Hematopoietic multipotent progenitor cell (in vitro differentiated cells): ENCODE measurements around the gene KATNB1. TPM values are rescaled to one million over a fixed set of nuclear protein-coding genes. Genes with fewer than 3 reads are reported as not detected.
"Not testable (repeated sequence)": the region's sequence is repeated elsewhere in the genome, so short reads cannot be mapped to it uniquely, and the experiment has no call there.

ENCODE experiments used
- DNase-seq, 3 donors: peaks; one replicate each; pipeline ENCODE4 v3.0.0-alpha.2; 2011 to 2015; ENCODE audit warnings: low read depth in 2 of 3, low spot score in 2 of 3
- total RNA-seq: library from RNA; depleted of rRNA; stranded (reverse); fragments of >200 nt; gene quantifications from one replicate; pipeline ENCODE4 v1.2.3, GENCODE V29; 2012

KATNB1 gene
- total RNA-seq, 1 donor, result 103 TPM

GRCh38 chr16:57786632-57787518 lies 51.3 kb downstream of the KATNB1 start:
- no peak for DNase-seq

- no peak for DNase-seq
These were observed 51.9 kb downstream of the KATNB1 start for GRCh38 chr16:57787519-57787905.

- DNase-seq, result no peak
These were observed 52.8 kb downstream of the KATNB1 start for GRCh38 chr16:57788252-57788841.

- DNase-seq, result no peak
These were observed 53.4 kb downstream of the KATNB1 start for GRCh38 chr16:57788951-57789350.

GRCh38 chr16:57791195-57791892 lies 55.8 kb downstream of the KATNB1 start:
- DNase-seq, result no peak

GRCh38 chr16:57791893-57792461 lies 56.4 kb downstream of the KATNB1 start:
- no peak for DNase-seq

- DNase-seq, result no peak
These were observed 59.4 kb downstream of the KATNB1 start for GRCh38 chr16:57794849-57795430.

- peak in 2 of 3 donors; percentile 67 to 75 for DNase-seq
These were observed 59.9 kb downstream of the KATNB1 start for GRCh38 chr16:57795431-57795878.

GRCh38 chr16:57796014-57796413 lies 60.4 kb downstream of the KATNB1 start:
- DNase-seq, result not testable (repeated sequence)

- DNase-seq, result no peak
These were observed 61.6 kb downstream of the KATNB1 start for GRCh38 chr16:57797216-57797525.

GRCh38 chr16:57797526-57798266 lies 62.1 kb downstream of the KATNB1 start:
- DNase-seq, result no peak

- DNase-seq, result no peak
These were observed 62.8 kb downstream of the KATNB1 start for GRCh38 chr16:57798267-57798810.

- no peak for DNase-seq
These were observed 63.5 kb downstream of the KATNB1 start for GRCh38 chr16:57798953-57799599.

- peak in 1 of 3 donors; percentile 55 for DNase-seq
These were observed 64.1 kb downstream of the KATNB1 start for GRCh38 chr16:57799600-57800199.

- DNase-seq, result no peak
These were observed 64.9 kb downstream of the KATNB1 start for GRCh38 chr16:57800200-57801097.

GRCh38 chr16:57801098-57801808 lies 65.7 kb downstream of the KATNB1 start:
- peak in 1 of 3 donors; percentile 46 for DNase-seq

GRCh38 chr16:57801809-57802340 lies 66.3 kb downstream of the KATNB1 start:
- DNase-seq, result no peak
